HCEC 1CT (cell line): Measurements from ENCODE around the gene SERPINB11.
A peak's percentile ranks its signal among the peaks of the same experiment; 100 is the strongest.
"Not testable (repeated sequence)": the region's sequence is repeated elsewhere in the genome, so short reads cannot be mapped to it uniquely, and the experiment has no call there.

Source experiments
- DNase-seq: peaks from one replicate; pipeline ENCODE4 v3.0.0-alpha.2; 2017

Gene SERPINB11, protein sequence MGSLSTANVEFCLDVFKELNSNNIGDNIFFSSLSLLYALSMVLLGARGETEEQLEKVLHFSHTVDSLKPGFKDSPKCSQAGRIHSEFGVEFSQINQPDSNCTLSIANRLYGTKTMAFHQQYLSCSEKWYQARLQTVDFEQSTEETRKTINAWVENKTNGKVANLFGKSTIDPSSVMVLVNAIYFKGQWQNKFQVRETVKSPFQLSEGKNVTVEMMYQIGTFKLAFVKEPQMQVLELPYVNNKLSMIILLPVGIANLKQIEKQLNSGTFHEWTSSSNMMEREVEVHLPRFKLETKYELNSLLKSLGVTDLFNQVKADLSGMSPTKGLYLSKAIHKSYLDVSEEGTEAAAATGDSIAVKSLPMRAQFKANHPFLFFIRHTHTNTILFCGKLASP

DNA sequence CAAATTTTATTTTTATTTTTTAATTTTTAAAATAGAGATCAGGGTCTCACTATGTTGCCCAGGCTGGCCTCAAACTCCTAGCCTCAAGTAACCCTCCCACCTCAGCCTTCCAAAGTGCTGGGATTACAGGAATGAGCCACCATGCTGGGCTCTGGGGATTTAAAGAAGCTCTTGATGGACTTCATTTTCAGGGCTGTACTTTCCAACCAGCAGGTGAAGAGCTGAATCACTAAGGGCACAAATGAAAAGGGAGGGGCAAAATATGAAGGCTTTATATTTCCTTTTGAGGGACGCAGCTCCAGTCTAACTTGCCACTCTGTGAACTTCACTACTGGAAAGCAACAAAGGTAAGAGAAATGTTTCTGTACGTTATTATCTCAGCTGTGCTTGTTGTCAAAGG, at the start of gene SERPINB11:
Gene SERPINB11 (plus strand): TSS at position 301 of the 400 bp plus-strand sequence. CDS start 7,234 bp downstream, outside the sequence.
- DNase-seq, result no peak

DNA sequence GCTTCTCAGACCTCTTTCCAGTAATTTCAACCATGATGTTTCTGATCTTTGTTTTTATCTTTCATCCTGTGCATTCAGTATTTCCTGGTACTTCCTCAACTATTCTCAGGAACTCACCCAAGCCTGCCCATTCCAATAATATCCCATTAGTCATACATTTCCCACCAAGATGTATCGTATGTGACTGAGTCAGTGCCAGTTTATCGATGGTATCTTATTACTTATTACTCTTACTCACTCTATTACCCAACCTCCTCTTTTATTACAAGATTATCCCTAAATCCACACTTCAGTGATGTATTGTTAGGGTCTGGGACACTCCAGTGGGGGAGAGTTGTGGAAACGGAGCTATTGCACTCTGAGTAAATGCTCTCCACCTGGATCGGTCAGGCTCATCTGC, 43.8 kb upstream of the SERPINB11 start:
- peak; percentile 69 for DNase-seq

DNA sequence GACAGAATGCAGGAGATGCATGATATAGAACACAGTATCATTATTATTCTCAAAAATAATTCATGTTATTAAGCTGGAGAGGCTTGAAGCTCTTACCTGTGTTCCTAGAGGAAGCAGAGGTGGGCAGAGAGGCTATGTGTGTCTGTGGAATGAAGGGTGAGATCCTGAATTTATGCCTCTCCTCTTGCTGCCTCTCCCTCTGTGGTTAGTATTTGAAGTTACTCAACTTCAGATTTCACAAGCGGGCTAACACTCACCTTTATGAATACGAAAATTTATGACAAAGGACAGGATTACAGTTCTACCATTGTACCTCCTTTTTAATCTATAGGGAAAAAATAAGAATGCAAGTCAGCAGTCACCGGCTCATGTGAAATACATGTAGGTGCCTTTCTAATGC, 41.0 kb upstream of the SERPINB11 start, which contains the start of gene SERPINB3:
Gene SERPINB3 (minus strand): TSS at position 144 of the 400 bp plus-strand sequence. CDS start 677 bp downstream, outside the sequence.
- DNase-seq, result not testable (repeated sequence)

DNA sequence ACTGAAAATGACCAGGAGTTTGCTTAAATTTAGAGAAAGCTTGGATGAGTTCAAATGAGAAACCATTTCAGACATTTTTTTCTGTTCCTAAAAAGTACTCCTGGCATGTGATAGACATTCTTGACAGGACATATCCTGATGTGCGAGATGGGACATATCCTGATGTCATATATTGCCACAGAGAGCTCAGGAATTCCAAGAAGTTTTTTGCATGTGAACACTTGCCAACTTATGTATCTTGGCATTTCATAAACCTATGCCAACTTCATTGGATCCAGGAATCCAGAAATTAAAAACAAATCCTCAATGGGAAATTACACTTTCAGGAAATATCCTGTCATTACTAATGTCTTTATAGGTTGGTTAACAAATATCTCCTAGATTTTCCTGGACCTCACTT, 38.2 kb upstream of the SERPINB11 start:
- DNase-seq, result no peak

DNA sequence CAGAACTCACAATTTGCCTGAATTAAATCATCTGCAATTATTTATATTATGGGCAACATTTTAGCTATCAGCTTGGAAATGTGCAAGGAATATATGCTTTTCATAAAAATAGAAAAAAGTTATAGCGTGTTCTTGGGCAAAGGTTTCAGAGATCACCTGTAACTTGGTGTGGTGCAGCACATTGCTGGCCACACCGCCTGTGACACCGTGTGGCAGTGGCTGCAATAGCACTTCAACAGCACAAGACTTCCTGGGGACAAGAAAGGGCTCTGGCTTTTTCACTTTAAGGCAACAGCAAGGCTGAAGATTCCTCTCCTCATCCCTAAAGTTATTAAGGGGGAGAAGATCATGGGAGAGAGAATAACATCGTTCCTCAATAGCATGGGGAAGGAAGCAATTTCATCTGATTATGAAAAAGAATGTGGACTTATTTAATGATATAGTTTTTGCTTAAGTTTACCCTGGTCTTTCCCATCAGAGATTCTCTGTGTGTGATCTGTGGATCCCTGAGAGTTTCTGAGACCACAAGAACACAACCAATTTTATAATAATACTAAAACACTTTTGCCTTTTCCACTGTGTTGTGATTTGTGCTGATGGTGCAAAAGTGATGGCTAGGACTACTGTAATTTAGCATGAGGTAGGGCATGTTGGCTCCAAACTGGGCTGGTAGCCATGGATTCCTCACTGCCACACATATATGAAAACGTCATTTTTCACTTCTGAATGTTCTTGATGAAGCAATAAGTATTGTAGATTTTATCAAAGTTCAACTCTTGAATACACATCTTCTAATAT, 26.0 kb upstream of the SERPINB11 start:
- peak; percentile 42 for DNase-seq

DNA sequence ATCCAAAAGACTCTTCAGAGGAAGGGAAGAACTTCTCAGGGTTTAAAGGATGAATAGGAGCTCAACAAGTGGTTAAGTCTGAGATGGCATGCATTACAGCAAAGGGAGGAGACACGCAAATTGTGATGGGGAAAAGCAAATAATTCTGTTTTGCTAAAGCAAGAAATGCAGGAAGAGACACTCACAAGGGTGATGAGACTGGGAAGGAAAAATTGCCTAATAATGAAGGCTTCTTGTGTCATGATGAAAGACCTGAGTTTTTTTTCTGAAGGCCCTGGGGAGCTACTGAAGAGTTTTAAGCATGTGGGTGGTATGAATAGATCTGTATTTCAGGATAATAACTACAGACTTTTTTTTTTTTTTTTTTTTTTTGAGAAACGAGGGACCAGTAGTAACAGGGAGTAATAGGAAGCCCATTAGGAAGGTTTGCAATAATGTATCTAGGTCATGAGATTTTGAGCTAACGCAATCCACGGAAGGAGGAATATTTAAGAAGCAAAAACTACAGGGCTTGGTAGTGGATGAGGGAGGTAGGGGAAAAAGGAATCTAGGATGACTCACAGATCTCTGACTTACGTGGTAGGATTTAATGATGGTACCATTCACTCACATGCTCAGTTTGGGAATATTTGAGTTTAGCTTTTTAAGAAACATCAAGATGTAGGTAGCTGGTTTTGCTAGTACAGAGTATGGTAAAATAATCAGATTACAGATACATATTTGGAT, 25.1 kb upstream of the SERPINB11 start:
- DNase-seq, result peak; percentile 39

DNA sequence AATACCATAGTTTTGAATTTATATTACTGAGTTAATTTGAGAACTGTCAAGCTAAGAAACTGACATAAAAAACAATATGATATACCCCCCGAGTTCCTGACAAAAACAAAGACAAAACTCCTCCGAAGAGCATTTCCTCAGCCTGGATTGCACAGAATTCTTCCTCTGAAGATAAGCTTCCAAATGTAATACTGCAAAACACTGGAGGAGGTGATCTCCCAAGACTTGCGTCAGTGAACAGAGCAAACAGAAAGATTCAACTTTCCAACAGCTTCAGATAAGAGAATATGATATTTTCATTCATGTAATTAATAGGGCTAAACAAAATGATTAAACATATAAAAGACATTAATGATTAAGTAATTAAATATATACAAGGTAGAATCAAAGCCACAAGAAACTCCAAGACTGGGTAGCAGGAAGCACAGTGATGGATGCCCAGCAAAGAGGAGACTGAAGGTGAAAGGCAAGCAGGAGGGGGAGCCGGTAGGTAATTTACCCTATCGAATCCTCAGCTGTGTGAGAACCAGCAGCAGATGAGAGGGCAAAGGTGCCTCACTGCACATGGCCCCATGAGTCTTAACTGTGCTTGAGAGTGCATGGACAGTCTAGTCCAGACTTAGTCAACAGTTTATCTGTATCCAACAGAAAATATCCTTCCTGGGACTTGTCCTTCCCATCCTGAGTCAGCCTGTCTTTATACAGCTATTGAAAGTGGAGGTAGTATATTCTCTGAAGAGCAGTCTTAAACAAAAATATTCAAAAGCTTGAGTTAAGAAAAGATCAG, 22.7 kb upstream of the SERPINB11 start:
- no peak for DNase-seq

DNA sequence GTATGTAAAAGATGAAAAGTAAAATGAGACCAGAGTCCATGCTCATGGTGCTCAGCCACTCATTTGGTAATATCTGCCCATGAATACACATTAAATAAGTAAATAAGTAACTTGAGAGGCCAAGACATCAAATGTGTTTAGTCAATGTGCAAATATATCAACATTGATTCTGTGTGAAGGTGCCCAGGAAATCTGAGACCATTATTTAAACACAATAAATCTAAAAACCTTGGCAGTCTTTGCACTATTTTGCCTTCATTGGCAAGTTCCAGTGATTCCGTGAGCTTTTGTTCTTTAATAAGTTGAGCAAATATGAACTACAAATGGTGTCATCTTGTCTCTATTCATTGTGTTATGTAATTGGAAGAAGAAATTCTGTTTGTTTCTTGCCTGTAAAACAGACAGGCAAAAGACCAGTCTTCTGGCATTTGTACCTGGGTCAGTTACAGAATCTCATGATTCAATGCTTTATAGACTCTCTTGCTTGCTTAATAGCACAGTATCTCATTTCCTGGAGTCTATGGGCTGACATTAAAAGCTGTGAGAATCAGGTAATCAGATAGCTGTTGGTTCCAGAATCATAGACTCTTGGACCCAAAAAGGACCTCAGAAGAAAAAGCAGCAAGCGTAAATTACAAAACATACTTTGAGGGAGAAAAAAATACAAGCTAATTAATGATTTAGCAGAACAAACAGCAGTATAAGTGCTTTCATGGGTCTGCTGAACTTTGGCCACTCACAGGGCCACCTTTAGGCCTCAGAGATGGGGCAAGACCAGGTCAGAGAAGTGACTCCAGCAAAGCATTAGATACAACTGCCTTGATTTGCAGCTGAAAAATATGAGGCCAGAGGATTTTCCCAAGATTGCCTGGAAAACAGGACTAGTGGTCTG, 21.1 kb upstream of the SERPINB11 start:
- no peak for DNase-seq

DNA sequence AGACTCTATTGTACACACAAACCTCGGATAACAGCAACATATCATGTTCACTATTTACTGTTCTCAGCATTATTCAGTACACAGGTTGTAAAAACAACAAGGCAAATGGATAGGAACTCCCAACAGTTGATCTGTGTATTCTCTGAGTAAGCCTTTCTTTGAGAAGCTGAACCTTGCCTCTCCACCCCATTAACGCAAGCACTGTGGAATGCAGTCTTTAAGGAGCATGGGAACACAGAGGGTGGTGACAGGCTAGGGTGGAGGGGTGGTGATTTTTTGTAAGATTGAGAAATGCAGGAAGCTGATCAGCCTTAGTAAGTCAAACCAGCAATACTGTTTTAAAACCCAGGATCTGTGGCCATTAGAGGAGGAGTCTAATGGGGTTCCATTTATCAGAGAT, 19.6 kb upstream of the SERPINB11 start:
- peak; percentile 99 for DNase-seq

DNA sequence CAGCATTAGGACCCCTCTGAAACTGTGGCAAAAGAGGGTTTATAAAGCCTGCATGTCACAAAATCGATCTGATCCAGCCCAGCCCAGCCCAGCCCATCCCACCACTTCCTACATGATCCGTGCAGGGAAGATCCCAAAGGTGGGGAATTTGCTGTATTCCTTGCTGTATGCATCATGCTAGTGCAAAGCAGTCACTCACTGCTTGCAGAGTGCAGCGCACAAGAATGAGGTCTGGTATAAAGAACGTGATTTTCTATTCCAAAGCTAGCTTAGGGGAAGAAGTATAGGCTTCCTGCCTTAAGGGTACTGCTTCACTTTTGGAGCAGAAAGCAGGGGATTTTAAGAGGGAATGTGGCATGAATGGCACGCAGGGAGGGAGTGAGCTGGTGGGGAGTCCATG, 18.9 kb upstream of the SERPINB11 start:
- no peak for DNase-seq

DNA sequence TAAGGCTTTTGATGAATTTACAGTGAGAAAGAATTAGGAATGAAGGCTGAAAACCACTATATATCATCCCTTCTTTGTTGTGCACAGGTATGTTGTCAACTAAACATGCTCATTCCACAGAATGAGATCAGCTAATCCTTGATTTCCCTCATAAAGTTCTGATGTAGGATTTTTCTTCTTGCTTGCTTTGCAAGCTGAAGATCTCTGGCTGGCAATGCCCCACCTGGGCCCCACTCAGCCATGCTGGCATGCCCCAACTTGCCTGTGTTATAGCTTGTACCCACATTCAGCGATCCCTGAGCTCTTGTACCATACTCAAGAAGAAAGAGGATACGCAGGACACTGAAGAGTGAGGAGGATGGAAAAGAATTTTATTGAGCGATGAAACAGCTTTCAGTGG, 18.0 kb upstream of the SERPINB11 start:
- no peak for DNase-seq

DNA sequence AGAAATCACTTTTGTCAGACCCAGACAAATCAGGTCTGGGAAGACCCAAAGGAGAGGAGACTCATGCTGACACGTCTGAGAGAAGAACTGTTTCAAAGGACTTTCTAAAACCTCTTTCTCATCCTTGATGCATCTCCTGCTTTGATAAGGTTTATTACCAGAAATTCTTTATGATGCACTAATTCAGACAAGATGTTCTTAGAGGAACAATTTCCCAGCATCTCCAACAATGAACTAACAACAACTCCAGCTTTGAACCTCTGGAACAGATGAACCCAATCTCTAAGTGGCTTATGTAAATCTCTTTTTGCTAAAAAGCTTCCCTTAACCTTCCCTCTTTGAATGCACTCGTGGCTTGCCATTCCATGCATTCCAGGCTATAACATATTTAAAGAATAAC, 15.9 kb upstream of the SERPINB11 start:
- no peak for DNase-seq

DNA sequence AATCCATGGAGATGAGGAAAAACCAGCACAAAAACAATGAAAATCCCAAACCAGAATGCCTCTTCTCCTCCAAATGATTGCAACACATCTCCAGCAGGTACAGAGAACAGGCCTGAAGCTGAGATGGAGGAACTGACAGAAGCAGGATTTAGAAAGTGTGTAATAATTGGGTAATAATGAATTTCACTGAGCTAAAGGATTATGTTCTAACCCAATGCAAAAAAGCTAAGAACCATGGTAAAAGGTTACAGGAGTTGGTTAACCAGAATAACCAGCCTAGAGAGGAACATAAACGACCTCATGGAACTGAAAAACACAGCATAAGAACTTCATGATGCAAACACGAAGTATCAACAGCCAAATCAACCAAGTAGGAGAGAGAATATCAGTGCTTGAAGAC, 13.7 kb upstream of the SERPINB11 start:
- no peak for DNase-seq

DNA sequence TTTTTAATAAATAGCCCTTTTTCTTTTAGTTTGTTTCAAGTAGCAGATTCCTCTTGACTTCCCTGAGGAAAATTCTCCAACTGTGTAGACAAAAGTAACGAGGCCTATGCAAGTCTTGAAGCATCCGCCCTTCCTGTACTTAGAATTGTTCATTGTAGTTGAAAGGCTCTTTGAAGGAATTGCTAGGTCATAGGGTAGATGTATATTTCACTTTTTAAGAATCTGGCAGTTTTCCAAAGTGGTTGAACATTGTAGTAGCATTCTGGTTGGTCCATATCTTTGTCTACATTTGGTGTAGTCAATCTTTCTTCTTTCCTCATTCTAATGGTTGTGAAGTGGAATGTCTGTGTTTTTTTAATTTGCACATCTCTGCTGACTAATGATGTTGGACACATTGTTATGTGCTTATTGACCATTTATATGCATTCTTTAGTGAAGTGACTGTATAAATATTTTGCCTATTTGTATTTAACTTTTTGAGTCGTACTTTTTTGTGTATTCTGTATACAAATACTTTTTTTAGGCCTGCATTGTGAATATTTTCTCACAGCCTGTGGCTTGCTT, 5.6 kb upstream of the SERPINB11 start:
- DNase-seq, result peak; percentile 67

DNA sequence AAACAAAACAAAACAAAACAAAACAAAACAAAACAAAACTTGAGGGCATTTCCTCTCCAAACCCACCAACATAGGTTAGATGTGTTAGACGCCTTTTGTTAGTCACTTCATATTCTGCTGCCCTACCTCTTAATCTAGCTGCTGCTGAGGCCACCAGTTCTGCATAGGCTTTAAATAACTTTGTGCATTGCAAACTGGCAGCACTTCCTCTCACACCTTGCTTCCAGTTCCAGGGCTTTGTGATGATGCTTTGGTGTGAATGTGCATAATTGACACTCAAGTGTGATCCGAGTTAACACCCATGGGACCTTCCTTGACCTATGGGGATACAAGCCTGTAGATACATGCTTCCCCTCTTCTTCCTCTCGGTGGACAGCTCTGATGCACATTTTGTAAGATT, 2.3 kb upstream of the SERPINB11 start:
- no peak for DNase-seq

DNA sequence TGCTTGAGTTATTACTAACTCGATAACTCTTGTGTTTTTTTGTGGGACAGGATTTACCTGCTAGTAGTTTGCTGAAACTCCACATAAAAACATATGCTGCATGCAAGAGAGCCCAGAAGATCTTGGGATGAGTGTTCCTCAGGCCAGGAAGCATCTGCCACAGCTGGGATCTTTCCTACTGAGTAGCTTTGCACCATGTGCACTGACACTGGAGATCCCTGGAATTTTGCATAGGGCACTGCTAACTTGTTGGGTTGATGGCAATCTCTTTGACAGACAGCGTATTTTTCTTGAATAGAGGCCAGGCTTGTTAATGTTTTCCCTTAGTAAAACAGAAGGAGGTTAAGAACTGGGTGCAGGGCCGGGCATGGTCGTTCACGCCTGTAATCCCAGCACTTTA, 808 bp upstream of the SERPINB11 start:
- no peak for DNase-seq

DNA sequence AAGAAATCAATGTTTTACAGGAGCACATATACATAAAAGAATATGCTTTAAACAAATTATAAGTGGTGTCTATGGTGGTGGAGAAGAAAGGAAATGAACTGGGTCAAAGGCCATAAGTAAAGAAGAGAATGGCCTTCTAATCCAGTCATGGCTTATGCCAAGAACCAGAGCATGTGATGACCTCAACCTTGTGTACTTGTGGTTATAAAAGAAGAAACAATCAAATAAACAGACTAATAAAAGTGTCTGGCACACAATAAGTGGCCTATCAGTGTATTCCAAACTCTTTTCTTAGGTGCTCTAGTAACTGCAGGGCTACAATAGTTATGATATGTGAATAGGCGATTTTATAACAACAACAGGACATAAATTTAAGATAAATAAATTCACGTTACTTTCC, 2.6 kb downstream of the SERPINB11 start:
- peak; percentile 28 for DNase-seq

DNA sequence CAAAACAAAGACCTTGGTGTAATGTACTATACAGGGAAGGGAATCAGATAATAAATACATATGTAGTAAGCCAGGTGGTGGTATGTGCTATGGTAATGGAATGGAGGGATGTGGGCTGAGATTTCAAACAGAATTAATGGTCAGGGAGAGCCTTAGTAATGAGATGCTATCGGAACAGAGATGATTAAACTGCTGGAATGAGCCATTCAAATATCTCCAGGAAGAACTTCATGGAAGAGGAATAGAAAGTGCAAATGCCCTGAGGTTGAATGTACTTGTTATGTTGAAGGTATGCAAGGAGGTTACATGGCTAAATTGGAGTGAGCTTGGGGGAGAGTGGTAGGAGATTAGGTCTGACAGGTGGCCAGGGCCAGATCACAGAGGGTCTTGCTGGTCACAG, 5.1 kb downstream of the SERPINB11 start:
- DNase-seq, result no peak

DNA sequence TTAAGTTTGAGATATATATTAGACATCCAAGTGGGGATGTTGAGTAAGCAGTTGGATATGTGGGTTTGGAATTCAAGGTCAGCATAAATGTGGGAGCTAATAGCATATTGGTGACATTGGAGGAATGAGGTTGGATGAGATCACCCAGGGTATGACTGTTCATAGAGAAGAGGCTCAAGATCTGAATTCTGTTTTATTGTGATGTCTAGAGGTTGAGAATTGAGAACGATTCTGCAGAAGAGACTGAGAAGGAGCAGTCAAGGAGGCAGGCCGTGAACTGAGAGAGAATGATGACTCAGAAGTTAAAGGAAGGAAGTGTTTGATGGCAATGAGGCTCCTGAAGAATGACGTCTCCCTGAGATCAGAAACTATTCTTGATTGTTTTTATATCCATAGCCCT, 5.9 kb downstream of the SERPINB11 start:
- peak; percentile 97 for DNase-seq

DNA sequence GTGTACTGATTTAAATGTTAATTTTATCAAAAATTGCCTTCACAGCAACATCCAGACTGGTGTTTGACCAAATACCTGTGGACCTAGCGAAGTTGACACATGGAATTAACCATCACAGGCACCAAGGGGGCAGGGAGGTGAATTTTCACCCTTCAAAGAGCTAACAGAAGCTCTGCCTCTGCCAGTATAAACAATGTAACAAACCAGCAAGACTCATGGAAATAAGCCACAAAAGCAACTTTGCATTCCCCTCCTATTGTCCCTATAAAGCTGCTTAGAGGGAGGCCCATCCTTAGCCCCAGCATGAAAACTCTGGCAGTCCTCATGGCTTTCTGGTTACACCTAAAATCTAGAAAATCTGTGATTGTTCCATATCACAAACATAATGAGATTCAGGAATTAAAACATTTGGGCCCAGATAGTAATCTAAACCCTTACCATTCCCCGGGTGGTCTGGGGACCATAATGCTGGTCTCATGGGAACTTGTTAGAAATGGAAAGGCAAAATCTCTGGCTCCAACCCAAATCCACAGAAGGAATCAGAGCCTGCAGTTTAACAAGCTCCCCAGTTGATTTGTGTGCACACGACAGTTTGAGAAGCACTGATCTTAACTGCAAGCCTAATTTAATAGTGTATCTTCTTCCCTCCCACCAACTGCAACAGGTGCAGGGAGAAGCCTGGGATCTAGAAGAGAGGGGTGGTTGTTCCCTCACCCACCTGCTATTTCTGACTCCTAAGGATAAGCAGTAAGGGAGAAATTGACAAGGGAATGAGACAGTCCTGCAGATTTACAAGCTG, 23.1 kb downstream of the SERPINB11 start:
- no peak for DNase-seq
